ENCODE measurements around the gene RBMS1. TPM values are rescaled to one million over a fixed set of nuclear protein-coding genes. Genes with fewer than 3 reads are reported as not detected.

RBMS1 gene
- total and polyA plus RNA-seq, 2 of the 13 experiments (the other 11 are each of a cell fraction or from before 2014, with no cell fraction given) = 55.5 to 110 TPM

DNA sequence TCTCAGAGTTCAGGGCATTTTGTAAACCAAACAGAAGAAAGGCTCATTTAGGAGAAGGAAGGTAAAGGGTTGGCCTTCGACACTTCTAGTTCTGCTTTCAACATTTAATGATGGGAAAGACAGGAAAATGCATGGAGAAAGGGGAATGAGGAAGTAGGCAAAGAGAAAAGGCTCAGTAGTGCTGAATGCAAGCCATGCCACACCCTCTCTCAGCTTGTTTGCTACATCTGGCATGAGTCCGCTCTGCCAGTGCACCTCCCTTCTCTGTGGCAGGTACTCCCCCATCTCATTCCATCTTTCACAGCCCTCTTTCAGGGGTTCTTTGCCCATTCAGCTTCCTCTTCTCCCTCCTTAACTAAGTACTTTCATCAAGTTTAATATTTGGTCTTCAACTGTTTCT lies 172.6 kb downstream of the RBMS1 start:
- FAIRE-seq (no peak), DNase-seq (ENCODE audit: low spot score) (no peak), ATAC-seq (no peak)
- peaks cover 23% of the 10 kb centered on the region for H4K20me1 ChIP-seq (ENCODE audit: insufficient read depth, low read length)
- BruUV-seq (replicated peaks) = no TSS peak
- H3K36me3 ChIP-seq (replicated peaks in 1 of 2; ENCODE audit: control insufficient read depth in 1 of 2, insufficient read depth in 2 of 2, low read length in 2 of 2) = peaks cover 2 to 14% of the 10 kb centered on the region in 2 experiments; a peak in 2 of 5 replicates
- POLR2A ChIA-PET = no interaction called here
- H3K4me1 ChIP-seq (ENCODE audit: insufficient read depth, low read length) = peaks cover 41% of the 10 kb centered on the region
- H3K79me2 ChIP-seq (ENCODE audit: insufficient read depth, low read length) = peaks cover 6% of the 10 kb centered on the region
- CTCF ChIA-PET (ENCODE audit: low intra/inter-chr PET ratio, low total read pairs) = no interaction called here
- in situ Hi-C loops (cut with HindIII; ENCODE audit: extremely low pct_ligation_motif_present, low pct_unique_long_range_greater_than_20kb) = no loop called here
- no peak overlapping the region for H3K4me2 ChIP-seq (ENCODE audit: low read depth, low read length)
- H3K27ac ChIP-seq (ENCODE audit: extremely low read length, insufficient read depth, low read length) = no peak overlapping the region
- intact Hi-C loops (cut with micrococcal nuclease; ENCODE audit: unreplicated experiment) = no loop called here
- no peak overlapping the region for H3K4me3 ChIP-seq (replicated peaks in 1 of 3; ENCODE audit: insufficient read depth in 1 of 3, low read depth in 2 of 3, low read length in 3 of 3)
- WGBS (ENCODE audit: low lambda C conversion rate) = 97% methylated on average over 2 of the region's 2 CpGs
- H3K9ac ChIP-seq (ENCODE audit: insufficient read depth, low read depth, low read length) = no peak overlapping the region
- TF ChIP-seq SYNCRIP (IDR thresholded peaks at IDR 0.05; ENCODE audit: insufficient read depth, low read depth, low read length) (no peak), ZNF790 (CRISPR knock-in tag; IDR thresholded peaks at IDR 0.05; ENCODE audit: borderline replicate concordance) (no peak), ZFP37 (CRISPR knock-in tag; IDR thresholded peaks at IDR 0.05; ENCODE audit: borderline replicate concordance) (no peak), HNRNPL (IDR thresholded peaks at IDR 0.05; ENCODE audit: low read depth, low read length) (no peak), CBFB (CRISPR knock-in tag; IDR thresholded peaks at IDR 0.05) (no peak), POLR2A (IDR thresholded peaks at IDR 0.05; ENCODE audit: insufficient read depth in 1 of 2, low read depth in 2 of 2, low read length in 2 of 2) (no peak), ATF1 (CRISPR knock-in tag; IDR thresholded peaks at IDR 0.05) (no peak), ZNF747 (CRISPR knock-in tag; IDR thresholded peaks at IDR 0.05; ENCODE audit: borderline replicate concordance) (no peak), TOE1 (CRISPR knock-in tag; IDR thresholded peaks at IDR 0.05) (no peak), DR1 (CRISPR knock-in tag; IDR thresholded peaks at IDR 0.05) (no peak), BORCS8-MEF2B (CRISPR knock-in tag; IDR thresholded peaks at IDR 0.05) (no peak), BHLHE40 (IDR thresholded peaks at IDR 0.05; ENCODE audit: low read length) (no peak), NCOA5 (CRISPR knock-in tag; IDR thresholded peaks at IDR 0.05) (no peak), ZNF292 (CRISPR knock-in tag; IDR thresholded peaks at IDR 0.05; ENCODE audit: borderline replicate concordance, low read depth) (no peak), ZNF510 (CRISPR knock-in tag; IDR thresholded peaks at IDR 0.05; ENCODE audit: low read depth) (no peak)
- TF ChIP-seq, protein P1, sequence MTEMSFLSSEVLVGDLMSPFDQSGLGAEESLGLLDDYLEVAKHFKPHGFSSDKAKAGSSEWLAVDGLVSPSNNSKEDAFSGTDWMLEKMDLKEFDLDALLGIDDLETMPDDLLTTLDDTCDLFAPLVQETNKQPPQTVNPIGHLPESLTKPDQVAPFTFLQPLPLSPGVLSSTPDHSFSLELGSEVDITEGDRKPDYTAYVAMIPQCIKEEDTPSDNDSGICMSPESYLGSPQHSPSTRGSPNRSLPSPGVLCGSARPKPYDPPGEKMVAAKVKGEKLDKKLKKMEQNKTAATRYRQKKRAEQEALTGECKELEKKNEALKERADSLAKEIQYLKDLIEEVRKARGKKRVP (CRISPR knock-in tag; IDR thresholded peaks at IDR 0.05) = no peak
- TF ChIP-seq, protein P2, sequence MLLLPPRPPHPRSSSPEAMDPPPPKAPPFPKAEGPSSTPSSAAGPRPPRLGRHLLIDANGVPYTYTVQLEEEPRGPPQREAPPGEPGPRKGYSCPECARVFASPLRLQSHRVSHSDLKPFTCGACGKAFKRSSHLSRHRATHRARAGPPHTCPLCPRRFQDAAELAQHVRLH (CRISPR knock-in tag; IDR thresholded peaks at IDR 0.05; ENCODE audit: borderline replicate concordance, low read depth) = no peak
- TF ChIP-seq, protein P3, sequence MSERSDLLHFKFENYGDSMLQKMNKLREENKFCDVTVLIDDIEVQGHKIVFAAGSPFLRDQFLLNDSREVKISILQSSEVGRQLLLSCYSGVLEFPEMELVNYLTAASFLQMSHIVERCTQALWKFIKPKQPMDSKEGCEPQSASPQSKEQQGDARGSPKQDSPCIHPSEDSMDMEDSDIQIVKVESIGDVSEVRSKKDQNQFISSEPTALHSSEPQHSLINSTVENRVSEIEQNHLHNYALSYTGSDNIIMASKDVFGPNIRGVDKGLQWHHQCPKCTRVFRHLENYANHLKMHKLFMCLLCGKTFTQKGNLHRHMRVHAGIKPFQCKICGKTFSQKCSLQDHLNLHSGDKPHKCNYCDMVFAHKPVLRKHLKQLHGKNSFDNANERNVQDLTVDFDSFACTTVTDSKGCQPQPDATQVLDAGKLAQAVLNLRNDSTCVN (CRISPR knock-in tag; IDR thresholded peaks at IDR 0.05; ENCODE audit: borderline replicate concordance) = no peak
- TF ChIP-seq, protein P4, sequence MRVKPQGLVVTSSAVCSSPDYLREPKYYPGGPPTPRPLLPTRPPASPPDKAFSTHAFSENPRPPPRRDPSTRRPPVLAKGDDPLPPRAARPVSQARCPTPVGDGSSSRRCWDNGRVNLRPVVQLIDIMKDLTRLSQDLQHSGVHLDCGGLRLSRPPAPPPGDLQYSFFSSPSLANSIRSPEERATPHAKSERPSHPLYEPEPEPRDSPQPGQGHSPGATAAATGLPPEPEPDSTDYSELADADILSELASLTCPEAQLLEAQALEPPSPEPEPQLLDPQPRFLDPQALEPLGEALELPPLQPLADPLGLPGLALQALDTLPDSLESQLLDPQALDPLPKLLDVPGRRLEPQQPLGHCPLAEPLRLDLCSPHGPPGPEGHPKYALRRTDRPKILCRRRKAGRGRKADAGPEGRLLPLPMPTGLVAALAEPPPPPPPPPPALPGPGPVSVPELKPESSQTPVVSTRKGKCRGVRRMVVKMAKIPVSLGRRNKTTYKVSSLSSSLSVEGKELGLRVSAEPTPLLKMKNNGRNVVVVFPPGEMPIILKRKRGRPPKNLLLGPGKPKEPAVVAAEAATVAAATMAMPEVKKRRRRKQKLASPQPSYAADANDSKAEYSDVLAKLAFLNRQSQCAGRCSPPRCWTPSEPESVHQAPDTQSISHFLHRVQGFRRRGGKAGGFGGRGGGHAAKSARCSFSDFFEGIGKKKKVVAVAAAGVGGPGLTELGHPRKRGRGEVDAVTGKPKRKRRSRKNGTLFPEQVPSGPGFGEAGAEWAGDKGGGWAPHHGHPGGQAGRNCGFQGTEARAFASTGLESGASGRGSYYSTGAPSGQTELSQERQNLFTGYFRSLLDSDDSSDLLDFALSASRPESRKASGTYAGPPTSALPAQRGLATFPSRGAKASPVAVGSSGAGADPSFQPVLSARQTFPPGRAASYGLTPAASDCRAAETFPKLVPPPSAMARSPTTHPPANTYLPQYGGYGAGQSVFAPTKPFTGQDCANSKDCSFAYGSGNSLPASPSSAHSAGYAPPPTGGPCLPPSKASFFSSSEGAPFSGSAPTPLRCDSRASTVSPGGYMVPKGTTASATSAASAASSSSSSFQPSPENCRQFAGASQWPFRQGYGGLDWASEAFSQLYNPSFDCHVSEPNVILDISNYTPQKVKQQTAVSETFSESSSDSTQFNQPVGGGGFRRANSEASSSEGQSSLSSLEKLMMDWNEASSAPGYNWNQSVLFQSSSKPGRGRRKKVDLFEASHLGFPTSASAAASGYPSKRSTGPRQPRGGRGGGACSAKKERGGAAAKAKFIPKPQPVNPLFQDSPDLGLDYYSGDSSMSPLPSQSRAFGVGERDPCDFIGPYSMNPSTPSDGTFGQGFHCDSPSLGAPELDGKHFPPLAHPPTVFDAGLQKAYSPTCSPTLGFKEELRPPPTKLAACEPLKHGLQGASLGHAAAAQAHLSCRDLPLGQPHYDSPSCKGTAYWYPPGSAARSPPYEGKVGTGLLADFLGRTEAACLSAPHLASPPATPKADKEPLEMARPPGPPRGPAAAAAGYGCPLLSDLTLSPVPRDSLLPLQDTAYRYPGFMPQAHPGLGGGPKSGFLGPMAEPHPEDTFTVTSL (CRISPR knock-in tag; IDR thresholded peaks at IDR 0.05; ENCODE audit: borderline replicate concordance) = no peak
- no peaks in the 10 kb centered on the region for H3K27me3 ChIP-seq (ENCODE audit: control insufficient read depth in 1 of 2, insufficient read depth in 2 of 2, low read length in 2 of 2)
- H3K9me3 ChIP-seq (ENCODE audit: low read length) = no peaks in the 10 kb centered on the region
- H2AFZ ChIP-seq (ENCODE audit: low read length) = no peak overlapping the region

All from HepG2 (cell line).